HG03135 (cell line): ENCODE measurements around the gene PM20D1.
"Not testable (repeated sequence)": the region's sequence is repeated elsewhere in the genome, so short reads cannot be mapped to it uniquely, and the experiment has no call there.

Source experiments
- ATAC-seq: cut with Tn5 transposase; IDR thresholded peaks from one replicate; pipeline ENCODE4 v1.9.1; 2021; ENCODE audit warnings: mild to moderate bottlenecking, moderate library complexity; ENCODE audit not compliant: unreplicated experiment

PM20D1 gene

DNA sequence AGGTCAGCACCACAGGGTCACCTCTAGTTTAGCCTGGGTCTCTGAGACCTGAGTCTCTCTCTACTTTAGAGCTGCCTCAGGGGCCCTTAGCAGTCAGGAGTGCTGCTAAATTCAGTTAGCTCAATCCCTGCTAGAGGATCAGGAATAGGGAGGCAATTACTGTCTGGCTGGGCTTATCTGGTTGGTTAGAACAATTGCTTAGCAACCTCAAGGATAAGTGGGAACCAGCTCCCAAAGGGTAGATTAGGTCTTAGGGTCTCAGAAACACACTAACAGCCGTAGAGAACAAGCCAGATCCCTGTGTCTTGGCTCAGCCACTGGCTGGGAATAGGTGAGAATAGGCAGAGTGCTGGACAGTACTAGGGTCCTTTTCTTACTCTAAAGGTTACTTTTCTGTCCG lies 7.7 kb downstream of the PM20D1 start:
- ATAC-seq: no peak

DNA sequence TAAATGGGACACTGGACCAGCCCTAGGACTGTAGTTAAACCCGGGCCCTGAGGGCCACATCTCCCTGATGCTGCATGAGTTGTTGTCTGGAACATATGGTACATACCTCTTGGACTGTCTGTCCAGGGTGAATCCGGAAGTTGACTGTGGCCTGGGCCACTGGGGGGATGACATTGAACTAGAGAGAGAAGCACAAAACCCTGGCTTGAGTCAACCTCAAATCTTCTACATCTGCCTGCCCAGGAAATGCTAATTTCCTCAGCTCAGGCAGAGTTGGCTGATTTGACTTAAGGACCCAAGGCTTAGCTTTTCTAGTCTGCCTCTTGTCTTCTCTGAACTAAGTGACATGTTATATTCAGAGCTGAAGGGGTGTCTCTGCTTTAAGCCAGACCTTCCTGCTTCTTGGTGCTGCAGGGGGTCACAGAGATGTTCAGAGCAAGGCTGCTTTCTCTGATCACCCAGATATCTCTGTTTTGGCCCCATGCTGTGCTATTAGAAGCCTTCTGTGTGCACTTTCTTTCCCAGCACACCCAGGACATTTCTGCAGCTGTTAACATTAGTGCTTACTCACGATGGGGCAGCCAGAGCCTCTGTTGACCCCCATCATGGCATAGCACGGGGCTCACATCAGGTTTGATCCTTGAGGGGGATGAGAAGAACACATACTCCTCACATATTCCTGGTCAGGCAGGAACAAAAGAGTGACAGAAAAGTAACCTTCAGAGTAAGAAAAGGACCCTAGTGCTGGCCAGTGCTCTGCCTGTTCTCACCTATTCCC lies 9.6 kb downstream of the PM20D1 start:
- no peak for ATAC-seq

- ATAC-seq: no peak
These were observed 12.5 kb downstream of the PM20D1 start for GRCh38 chr1:205837382-205837970.

- no peak for ATAC-seq
These were observed 15.2 kb downstream of the PM20D1 start for GRCh38 chr1:205834751-205835150.

DNA sequence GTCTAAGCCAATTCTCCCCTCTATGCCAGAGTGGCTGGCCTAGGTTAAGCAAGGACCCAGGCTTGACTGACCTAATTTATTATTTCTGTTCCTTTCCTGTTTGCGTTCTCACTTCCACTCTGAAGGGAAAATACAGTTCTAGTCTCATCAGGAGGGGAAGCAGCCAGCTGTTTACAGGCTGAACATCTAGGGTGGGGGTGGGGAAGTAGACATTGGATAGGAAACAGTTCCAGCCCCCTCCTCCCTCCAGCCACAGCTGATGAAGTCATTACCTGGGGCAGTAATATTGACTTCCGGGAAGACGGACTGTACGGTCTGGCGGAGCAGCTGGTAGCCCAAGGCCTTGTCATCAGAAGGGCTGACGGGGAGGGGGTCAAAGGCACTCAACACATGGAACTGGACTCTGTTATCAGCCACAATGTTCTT lies 17.6 kb downstream of the PM20D1 start:
- no peak for ATAC-seq

- no peak for ATAC-seq
These were observed 22.3 kb downstream of the PM20D1 start for GRCh38 chr1:205827623-205828022.

DNA sequence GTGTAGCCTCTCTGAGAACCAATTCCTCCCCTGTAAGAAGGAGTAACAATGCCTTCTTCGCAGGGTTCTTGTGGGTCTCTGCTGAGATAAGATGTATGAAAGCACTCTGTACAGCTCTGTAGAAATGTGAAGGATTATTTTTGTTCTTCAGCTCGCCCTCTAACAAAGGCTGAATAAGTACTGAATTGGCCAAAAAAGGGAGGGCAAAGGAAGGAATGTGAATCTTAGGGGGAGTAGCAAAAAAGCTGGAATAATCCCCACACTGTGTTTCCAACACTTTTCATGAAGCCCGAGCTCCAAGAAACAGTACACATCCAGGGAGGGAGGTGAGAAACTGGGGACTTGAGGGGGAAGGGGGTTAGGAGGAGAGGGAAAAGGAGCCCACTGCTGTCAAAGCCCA lies 22.9 kb downstream of the PM20D1 start:
- ATAC-seq: no peak

GRCh38 chr1:205826016-205826806 lies 23.7 kb downstream of the PM20D1 start:
- no peak for ATAC-seq

GRCh38 chr1:205824180-205824579 lies 25.8 kb downstream of the PM20D1 start:
- ATAC-seq: no peak

- not testable (repeated sequence) for ATAC-seq
These were observed 26.7 kb downstream of the PM20D1 start for GRCh38 chr1:205823260-205823659.

DNA sequence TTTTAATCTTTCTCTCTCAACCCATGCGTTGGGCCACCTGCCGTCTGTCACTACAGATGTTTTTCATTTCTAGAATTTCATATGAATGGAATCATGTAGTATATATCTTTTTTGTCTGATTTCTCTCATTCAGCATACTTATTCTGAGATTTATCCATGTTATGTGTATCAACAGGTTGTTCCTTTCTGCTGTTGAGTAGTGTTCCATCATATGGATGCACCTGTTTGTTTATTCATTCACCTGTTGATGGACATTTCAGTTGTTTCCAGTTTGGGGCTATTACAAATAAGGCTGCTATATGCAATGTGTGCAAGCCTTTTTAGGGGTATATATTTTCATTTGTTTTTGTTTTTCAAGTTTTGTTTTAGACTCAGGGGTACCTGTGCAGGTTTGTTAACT lies 27.5 kb downstream of the PM20D1 start:
- ATAC-seq: no peak

DNA sequence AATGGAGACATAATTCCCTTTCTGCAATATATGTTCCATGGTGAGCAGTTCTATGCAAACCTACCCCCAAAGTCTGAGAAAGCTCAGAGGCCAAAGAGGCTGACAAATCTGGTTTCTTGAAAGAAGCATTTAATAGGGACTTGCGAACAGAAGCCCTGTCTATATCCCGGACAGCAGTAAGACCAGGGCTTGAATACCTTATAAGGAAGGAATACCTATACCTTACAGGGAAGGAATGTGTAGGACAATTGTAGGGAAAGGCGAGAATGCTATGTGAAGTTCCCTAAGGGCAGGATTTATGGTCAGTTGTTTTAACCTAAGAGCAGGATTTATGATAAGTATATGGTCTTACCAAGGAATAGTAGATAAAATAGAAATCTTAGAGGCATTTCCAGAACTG lies 31.9 kb downstream of the PM20D1 start:
- ATAC-seq: no peak

- ATAC-seq: no peak
These were observed 32.6 kb downstream of the PM20D1 start for GRCh38 chr1:205817364-205817763.

DNA sequence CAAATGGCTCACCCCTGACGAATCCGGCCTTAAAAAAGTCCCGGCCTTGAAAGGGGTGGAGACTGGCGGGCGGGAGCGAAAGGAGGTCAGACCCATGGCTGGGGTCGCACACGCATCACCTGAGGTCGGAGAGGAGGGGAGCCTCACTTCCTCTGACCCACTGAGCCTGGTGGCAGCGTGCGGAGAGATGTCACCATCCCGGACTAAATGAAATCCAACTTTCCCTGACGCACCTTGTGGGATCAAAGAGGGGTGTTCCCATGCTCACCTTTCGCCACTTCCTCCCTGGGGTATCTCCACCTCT lies 36.2 kb downstream of the PM20D1 start:
- no peak for ATAC-seq

- no peak for ATAC-seq
These were observed 36.8 kb downstream of the PM20D1 start, which contains the start of gene SLC41A1 for GRCh38 chr1:205812878-205813754. Gene SLC41A1 (minus strand): TSS chr1:205813198. CDS start chr1:205810441, 2,757 bp downstream.

GRCh38 chr1:205812271-205812877 lies 37.6 kb downstream of the PM20D1 start:
- no peak for ATAC-seq

DNA sequence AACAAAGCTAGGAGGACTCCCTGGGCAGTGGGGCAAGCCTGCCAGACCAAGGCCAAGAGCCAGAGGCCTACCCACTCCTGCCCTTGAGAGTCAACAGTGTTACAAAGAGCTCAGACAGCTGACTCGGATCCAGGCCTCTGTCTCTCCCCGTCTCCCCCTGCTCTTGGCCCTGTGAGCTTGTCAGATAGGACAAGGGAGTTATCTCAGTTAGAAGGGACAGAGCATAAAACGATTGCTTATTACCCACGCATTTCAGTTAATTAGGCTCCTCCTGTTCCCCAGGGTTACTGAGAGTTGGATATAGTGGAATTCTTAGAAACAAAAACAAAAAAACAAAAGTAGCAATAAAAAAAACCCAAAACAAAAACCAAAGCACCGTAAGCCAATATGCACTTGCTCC lies 38.3 kb downstream of the PM20D1 start:
- no peak for ATAC-seq

GRCh38 chr1:205810448-205811157 lies 39.3 kb downstream of the PM20D1 start:
- no peak for ATAC-seq

GRCh38 chr1:205809942-205810345 lies 40.0 kb downstream of the PM20D1 start:
- no peak for ATAC-seq

- ATAC-seq: no peak
These were observed 40.5 kb downstream of the PM20D1 start for GRCh38 chr1:205809469-205809868.
